NCI-H1105 treated with DMSO at 0.1 percent for 48 hours (cell line): Measurements from ENCODE around the gene C16orf46.

Experiments used
- DNase-seq: peaks from one replicate; lab custom pipeline; 2025; lab: John Stamatoyannopoulos, UW

Gene C16orf46

GRCh38 chr16:81073560-81074330 is 3.3 kb downstream of the C16orf46 start:
- DNase-seq = no peak

DNA sequence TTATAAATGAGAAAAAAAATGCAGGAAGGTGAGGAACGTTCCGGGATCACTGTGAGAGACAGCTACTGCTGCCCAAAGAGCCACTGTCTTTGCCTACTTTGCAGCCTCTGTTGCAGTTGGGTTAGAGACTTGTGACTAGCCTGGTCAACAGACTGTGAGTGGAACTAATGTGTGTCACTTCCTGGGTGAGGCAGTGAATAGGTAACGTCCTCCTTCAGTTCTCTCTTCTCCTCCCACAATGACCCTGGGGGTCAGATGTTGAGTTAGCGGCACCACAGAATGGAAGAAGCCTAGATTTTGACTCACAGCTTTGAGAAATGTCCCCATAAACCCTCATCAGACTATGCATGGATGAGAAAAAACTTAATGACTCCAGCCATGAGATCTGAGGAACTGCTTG is 5.2 kb downstream of the C16orf46 start:
- DNase-seq = no peak

DNA sequence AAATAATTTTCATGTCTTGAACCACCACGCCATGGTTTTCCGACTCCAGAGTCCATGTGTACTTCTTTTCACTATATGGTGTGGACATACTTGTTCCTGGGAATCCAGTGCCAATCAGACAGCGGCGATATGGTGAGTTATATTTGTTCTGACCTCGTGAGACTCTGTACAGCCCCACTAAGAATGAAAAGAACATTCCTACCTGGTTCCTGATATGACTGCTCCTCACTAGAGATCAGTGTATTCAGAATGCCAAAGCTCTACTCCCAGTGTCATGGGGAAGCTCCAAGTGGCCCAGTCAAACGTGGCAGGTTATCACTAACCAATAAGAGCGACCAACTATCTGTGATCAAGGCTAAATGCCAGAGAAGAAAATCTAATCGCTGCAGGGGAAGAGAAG is 6.1 kb downstream of the C16orf46 start:
- DNase-seq = no peak

GRCh38 chr16:81069063-81069462 is 8.0 kb downstream of the C16orf46 start:
- no peak for DNase-seq

DNA sequence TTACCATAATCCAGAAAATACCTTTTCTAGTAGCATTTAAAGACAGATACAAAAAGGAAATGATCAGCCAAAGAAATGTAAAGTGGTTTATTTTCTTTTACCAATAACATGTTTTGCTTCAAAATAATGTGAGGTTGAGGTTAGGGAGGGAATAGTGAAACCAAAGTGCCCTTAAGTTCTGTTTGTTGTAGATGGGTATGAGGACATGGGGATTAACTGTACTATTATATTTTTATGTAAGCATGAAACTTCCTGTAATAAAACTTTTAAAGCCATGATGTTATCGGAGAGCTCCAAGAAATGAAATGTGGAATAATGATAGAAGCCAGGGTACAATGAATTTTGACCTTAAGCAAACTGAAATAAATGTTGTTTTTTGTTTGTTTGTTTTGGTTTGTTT is 9.9 kb downstream of the C16orf46 start:
- no peak for DNase-seq

GRCh38 chr16:81066681-81067080 is 10.4 kb downstream of the C16orf46 start:
- no peak for DNase-seq

- DNase-seq = no peak
These were observed 15.0 kb downstream of the C16orf46 start for GRCh38 chr16:81061871-81062608.

DNA sequence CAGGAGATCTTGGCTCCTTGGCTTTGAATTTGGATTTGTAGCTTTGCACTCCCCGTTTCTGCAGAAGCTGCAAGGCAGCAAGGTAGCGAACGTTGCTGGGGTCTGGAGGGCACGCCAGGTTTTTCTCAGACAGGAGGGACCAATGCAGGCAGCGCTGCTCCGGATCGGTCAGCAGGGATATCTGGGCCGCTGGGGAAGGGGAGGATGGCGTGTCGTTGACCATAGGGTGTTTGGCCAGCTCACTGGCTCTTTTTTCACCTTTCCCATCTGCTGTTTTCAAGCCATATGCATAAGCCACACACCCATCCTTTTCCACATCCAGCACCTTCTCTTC is 15.8 kb downstream of the C16orf46 start:
- DNase-seq = no peak

GRCh38 chr16:81060576-81061306 is 16.3 kb downstream of the C16orf46 start:
- no peak for DNase-seq

DNA sequence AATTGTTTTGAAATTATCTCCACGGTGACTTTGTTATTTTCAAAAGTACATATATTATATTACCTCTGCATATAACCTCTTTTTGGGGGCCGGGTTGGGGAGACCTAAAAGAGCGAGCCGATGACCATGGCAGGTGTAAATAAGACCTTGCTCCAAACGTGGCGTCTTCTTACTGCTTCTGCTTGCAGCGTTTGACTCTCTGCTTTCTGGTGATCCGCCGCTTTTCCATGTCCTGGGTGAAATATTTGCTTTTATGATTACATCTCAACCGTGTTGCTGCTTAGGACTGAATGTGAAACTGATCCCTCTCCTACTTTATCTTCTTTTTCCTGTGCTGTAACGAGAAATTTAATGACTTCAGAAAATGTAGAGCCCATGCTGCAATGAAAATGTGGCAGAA is 23.3 kb downstream of the C16orf46 start:
- no peak for DNase-seq

GRCh38 chr16:81042821-81043220 is 34.2 kb downstream of the C16orf46 start:
- no peak for DNase-seq

DNA sequence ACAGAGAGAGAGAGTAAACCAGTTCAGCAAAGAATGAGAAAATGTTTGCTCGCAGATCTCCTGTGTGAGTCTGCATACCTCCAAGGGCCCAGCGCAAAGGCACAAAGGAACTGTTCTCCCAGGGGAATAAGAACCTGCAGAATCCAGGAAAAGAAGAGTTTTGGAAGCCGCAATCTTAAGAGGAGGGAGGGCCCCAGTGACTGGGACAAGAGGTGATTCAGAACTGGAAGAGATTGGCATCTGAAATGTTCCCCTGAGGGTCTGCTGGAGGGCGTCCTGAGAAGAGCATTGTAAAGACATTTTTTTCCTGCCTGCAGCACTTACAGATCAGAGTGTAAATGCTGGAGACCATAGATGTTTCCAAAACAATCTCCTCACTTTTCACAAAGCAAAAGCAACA is 35.3 kb downstream of the C16orf46 start:
- DNase-seq = no peak

- no peak for DNase-seq
These were observed 36.2 kb downstream of the C16orf46 start for GRCh38 chr16:81040842-81041241.

- DNase-seq = no peak
These were observed 36.9 kb downstream of the C16orf46 start for GRCh38 chr16:81040131-81040530.

DNA sequence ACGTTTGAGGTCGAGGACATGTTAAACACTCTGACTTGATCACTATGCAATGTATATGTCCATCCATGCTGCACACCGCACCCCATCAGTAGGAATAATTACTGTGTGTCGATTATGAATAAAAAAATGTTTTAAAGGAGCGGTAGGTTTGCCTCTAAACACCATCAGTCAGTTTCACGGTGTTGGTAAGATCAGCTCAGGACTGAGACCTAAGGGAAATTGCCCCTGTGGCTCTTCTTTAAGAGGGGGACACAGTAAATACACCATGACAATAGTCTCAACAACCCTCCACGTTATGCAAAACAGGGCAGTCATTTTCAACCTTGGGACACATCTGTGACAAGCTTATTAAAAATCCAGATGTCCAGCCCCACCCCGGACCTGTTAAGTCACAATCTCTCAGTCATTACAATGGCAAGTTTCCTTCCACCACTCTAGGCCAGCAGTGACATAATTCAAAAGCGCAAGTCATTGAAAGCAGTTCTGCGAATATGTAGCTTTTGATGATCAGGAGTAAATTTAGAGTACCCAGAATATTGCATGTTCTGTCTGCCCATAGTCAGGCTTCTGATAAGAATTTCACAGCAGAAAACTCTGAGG is 40.2 kb downstream of the C16orf46 start:
- DNase-seq = no peak

GRCh38 chr16:81035975-81036750 is 40.9 kb downstream of the C16orf46 start:
- no peak for DNase-seq

DNA sequence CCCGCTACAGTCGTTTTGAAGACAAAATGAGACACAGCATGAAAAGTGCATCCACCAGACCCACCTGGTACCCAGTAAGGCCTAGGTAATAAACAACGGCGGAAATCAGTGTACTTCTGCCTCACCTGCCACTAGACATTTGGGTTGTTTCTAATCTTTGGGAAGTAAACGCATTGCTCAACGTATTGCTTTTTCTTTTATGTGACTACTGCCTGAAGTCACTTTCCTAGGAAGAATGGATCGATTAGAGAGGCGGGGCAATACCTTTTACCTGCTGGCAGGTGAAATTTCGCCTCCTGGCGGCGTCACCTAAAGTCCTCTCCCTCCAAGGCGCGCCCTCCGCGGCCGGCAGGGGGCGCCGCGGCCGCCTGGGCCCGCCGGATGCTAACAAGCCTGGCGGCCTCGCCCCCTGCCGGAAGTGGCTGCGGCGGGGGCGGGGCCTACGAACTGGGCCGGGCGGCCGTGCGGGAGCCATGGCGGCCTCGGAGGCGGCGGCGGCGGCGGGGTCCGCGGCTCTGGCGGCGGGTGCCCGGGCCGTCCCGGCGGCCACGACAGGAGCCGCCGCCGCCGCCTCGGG is 41.6 kb downstream of the C16orf46 start, which contains the start of gene ATMIN:
ATMIN (plus strand) TSS at position 445 of the 577 bp plus-strand sequence; CDS start at position 474, 29 bp downstream.
- peak; percentile 73 for DNase-seq

DNA sequence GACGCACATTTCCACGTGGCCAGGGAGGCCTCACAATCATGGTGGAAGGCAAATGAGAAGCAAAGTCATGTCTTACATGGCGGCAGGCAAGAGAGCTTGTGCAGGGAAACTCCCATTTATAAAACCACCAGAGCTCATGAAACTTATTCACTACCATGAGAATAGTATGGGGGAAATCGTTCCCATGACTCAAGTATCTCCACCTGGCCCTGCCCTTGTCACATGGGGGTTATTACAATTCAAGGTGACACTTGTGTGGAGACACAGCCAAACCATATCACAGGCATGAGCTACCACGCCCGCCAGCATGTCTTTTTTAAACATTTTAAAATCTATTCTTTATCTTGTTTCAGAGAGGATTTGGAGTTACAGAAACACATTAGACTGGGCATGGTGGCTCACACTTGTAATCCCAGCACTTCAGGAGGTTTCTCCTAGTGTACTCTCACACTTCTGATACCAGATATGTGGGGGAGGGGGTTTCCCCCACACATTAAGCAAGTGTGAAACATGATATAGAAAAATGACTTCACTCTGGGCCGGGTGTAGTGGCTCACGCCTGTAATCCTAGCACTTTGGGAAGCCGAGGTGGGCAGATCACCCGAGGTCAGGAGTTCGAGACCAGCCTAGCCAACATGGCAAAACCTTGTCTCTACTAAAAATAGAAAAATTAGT is 47.0 kb downstream of the C16orf46 start:
- DNase-seq = no peak

DNA sequence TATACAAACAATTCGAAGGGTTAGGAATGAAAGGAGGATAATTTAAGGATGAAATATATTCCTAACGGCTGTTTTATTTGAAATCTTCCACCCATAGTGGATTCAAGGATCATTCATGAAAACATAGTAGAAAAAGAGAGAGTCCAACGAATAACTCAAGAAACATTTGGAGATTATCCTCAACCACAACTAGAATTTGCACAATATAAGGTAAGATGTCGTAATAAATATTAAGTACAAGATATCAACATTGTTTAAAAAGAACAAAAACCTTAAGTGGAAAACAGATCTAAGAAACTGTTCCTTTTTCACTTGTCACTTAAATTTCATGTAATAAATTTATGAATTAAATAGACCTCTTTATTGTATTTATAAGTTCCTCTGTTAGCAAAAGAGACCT is 50.6 kb downstream of the C16orf46 start:
- DNase-seq = no peak

GRCh38 chr16:81018496-81018895 is 58.5 kb downstream of the C16orf46 start:
- no peak for DNase-seq

DNA sequence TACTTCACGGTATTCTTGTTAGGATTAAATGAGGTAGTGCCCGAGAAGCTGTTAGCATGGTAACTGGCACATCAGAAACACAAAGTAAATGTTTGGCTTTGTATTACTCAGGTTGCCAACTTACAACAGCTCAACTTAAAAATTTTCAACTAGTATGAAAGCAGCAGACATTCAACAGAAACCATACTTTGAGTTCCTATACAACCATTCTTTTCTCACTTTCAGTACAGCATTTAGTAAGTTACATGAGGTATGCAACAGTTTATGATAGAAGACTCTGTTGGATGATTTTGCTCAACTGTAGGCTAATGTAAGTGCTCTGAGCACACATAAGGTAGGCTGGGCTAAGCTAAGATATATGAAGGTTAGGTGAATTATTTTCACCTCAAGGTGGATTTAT is 62.4 kb downstream of the C16orf46 start:
- DNase-seq = no peak
